Endothelial cell of umbilical vein (primary cell): ENCODE data around the gene CLDN1. TPM values are rescaled to one million over a fixed set of nuclear protein-coding genes. Genes with fewer than 3 reads are reported as not detected.

Experiments
- BruUV-seq: library from RNA; stranded (reverse); fragments of 400-500 nt; replicated peaks from 2 replicates; lab custom pipeline; 2021; lab: Mats Ljungman, UMichigan
- CTCF ChIA-PET: fragments of 300-600, 350-600 bp; sonication (Branson Sonifier 250); formaldehyde crosslinking; loops from one replicate; lab custom pipeline; 2021; ENCODE audit warnings: antibody characterized with exemption, inconsistent platforms; lab: Charles Lee
- POLR2A ChIA-PET: fragments of 300-600, 350-600 bp; sonication (Branson Sonifier 250); formaldehyde crosslinking; loops from one replicate; lab custom pipeline; 2021; ENCODE audit warnings: antibody characterized with exemption, inconsistent platforms; lab: Charles Lee
- DNase-seq: peaks from one replicate; pipeline ENCODE4 v3.0.0-alpha.2; 2011; ENCODE audit warnings: low read depth, low spot score
- FAIRE-seq: peaks from 2 replicates; lab custom pipeline; 2011; peaks lifted over from hg19 to GRCh38; lab: Jason Lieb, UNC
- H2AFZ ChIP-seq: 2 replicates; pipeline ENCODE4 v1.6.0; 2012; ENCODE audit warnings: low read depth, low read length, control low read depth, inconsistent platforms
- H3K27ac ChIP-seq: 2 replicates; pipeline ENCODE4 v1.5.1; 2011; ENCODE audit warnings: low read depth, mild to moderate bottlenecking, control low read depth, low read length, moderate library complexity; ENCODE audit not compliant: insufficient read depth
- H3K27me3 ChIP-seq, 2 experiments: 2 replicates each; pipeline versions ENCODE4 v1.6.0 to v1.6.1; 2011; ENCODE audit warnings: low read length in 2 of 2, mixed read lengths in 1 of 2; ENCODE audit not compliant: control insufficient read depth in 2 of 2, insufficient read depth in 2 of 2
- H3K36me3 ChIP-seq, 2 experiments: 2 replicates in 1 of 2; 3 replicates in 1 of 2; pipeline ENCODE4 v1.5.1; 2011; ENCODE audit warnings: low read length in 2 of 2, mild to moderate bottlenecking in 1 of 2, moderate library complexity in 1 of 2; ENCODE audit not compliant: control insufficient read depth in 2 of 2, insufficient read depth in 2 of 2; ENCODE audit errors: extremely low read depth in 1 of 2
- H3K4me1 ChIP-seq: 3 replicates; pipeline ENCODE4 v1.5.1; 2011; ENCODE audit warnings: mild to moderate bottlenecking, low read length; ENCODE audit not compliant: control insufficient read depth, insufficient read depth; ENCODE audit errors: extremely low read depth
- H3K4me2 ChIP-seq: 2 replicates; pipeline ENCODE4 v1.6.1; 2011; ENCODE audit warnings: low read length, control low read depth, mixed read lengths; ENCODE audit not compliant: insufficient read depth
- H3K4me3 ChIP-seq, 3 experiments: fragments of 200-600 bp in 1 of 3; sonication (generic), shearing (Covaris generic) in 1 of 3; replicated peaks in 1 of 3; 2 replicates each; pipeline ENCODE4 v1.5.1; 2011 to 2016; ENCODE audit warnings: control low read depth in 3 of 3, low read length in 3 of 3, mild to moderate bottlenecking in 2 of 3, inconsistent platforms in 1 of 3, low read depth in 1 of 3, moderate library complexity in 1 of 3; ENCODE audit not compliant: insufficient read depth in 1 of 3
- H3K79me2 ChIP-seq: 2 replicates; pipeline ENCODE4 v1.6.0; 2012; ENCODE audit warnings: low read length, inconsistent platforms; ENCODE audit not compliant: control insufficient read depth, insufficient read depth
- H3K9ac ChIP-seq: replicated peaks from 2 replicates; pipeline ENCODE3; 2011; ENCODE audit warnings: low read length, control low read depth; ENCODE audit not compliant: insufficient read depth; ENCODE audit errors: extremely low read depth
- H3K9me1 ChIP-seq: replicated peaks from 3 replicates; pipeline ENCODE4 v1.6.0; 2011; ENCODE audit warnings: mild to moderate bottlenecking, low read length; ENCODE audit not compliant: control insufficient read depth, insufficient read depth; ENCODE audit errors: extremely low read depth
- H3K9me3 ChIP-seq: replicated peaks from 2 replicates; pipeline ENCODE4 v1.5.1; 2012; ENCODE audit warnings: low read length, inconsistent platforms; ENCODE audit not compliant: control insufficient read depth, insufficient read depth
- H4K20me1 ChIP-seq: replicated peaks from 2 replicates; pipeline ENCODE3; 2011; ENCODE audit warnings: mild to moderate bottlenecking, low read length; ENCODE audit not compliant: control insufficient read depth, insufficient read depth; ENCODE audit errors: extremely low read depth
- CTCF ChIP-seq, 2 donors: IDR thresholded peaks; 1 replicate in 1 of 2; 2 replicates in 1 of 2; pipeline ENCODE4 v1.5.1; 2011; ENCODE audit warnings: low read length in 2 of 2, mild to moderate bottlenecking in 2 of 2, moderate library complexity in 2 of 2, control low read depth in 1 of 2, inconsistent platforms in 1 of 2, low read depth in 1 of 2; ENCODE audit not compliant: insufficient read depth in 1 of 2; ENCODE audit errors: extremely low read depth in 1 of 2
- EZH2 ChIP-seq: IDR thresholded peaks from 2 replicates; pipeline ENCODE4 v1.6.1; 2012; ENCODE audit warnings: borderline replicate concordance, low read depth, mild to moderate bottlenecking, moderate library complexity, low read length, inconsistent platforms; ENCODE audit not compliant: severe bottlenecking
- FOS ChIP-seq: IDR thresholded peaks from 2 replicates; pipeline ENCODE4 v1.6.1; 2011; ENCODE audit warnings: mild to moderate bottlenecking, low read length, moderate library complexity, borderline replicate concordance; ENCODE audit not compliant: insufficient read depth
- GATA2 ChIP-seq: IDR thresholded peaks from 2 replicates; pipeline ENCODE4 v1.7.0; 2011; ENCODE audit warnings: low read depth, mild to moderate bottlenecking, moderate library complexity, mixed read lengths, low read length; ENCODE audit not compliant: insufficient read length, insufficient read depth
- JUN ChIP-seq: IDR thresholded peaks from 2 replicates; pipeline ENCODE4 v1.6.1; 2011; ENCODE audit warnings: borderline replicate concordance, low read depth; ENCODE audit not compliant: insufficient read length, insufficient read depth
- MYC ChIP-seq: IDR thresholded peaks from one replicate; pipeline ENCODE4 v1.6.1; 2011; ENCODE audit warnings: mild to moderate bottlenecking, low read depth, low read length
- POLR2A ChIP-seq: IDR thresholded peaks from 2 replicates; pipeline ENCODE4 v1.6.1; 2012; ENCODE audit warnings: low read depth, mild to moderate bottlenecking, control low read depth, low read length
- POLR2AphosphoS5 ChIP-seq: IDR thresholded peaks from 2 replicates; pipeline ENCODE4 v1.6.1; 2012; ENCODE audit warnings: low read depth, mild to moderate bottlenecking, control low read depth, low read length, moderate library complexity; ENCODE audit not compliant: insufficient read depth
- dilution Hi-C: fragments of 300-500 bp; cut with MboI; formaldehyde crosslinking; loops from one replicate; pipeline ENCODE4 v1.15.0; 2019; ENCODE audit warnings: low sequenced_read_pairs; ENCODE audit not compliant: extremely low pct_ligation_motif_present
- intact Hi-C: fragments of 100-400 bp; cut with micrococcal nuclease; formaldehyde crosslinking; loops from one replicate; pipeline ENCODE4 v1.10.0; 2022
- polyA plus RNA-seq, 4 experiments: library from polyadenylated mRNA; depleted of rRNA in 3 of 4; stranded (reverse) in 3 of 4; unstranded in 1 of 4; fragments of >200 nt; gene quantifications; 2 replicates each; pipeline versions ENCODE4 v1.2.1 to v1.2.3, GENCODE V29; 2011 to 2012; ENCODE audit warnings: missing spikeins in 1 of 4
- total RNA-seq: library from RNA; stranded (reverse); gene quantifications from 2 replicates; pipeline ENCODE4 v1.2.3, GENCODE V29; 2021
- TF ChIP-seq, protein P1 (sequence below): IDR thresholded peaks from 2 replicates; pipeline ENCODE4 v1.6.1; 2011; ENCODE audit not compliant: insufficient read depth, insufficient read length

The CLDN1 gene
- total and polyA plus RNA-seq, 2 donors (not counting 3 experiments of a cell fraction or from before 2014, with no cell fraction given): 0.27 to 0.32 TPM

- H3K27me3 ChIP-seq: peaks cover 0 to 2% of the 10 kb centered on the region in 2 experiments
- ChIA-PET POLR2A (no interaction called here), CTCF (no interaction called here)
- H2AFZ ChIP-seq: no peak overlapping the region
- FAIRE-seq (no peak), DNase-seq (no peak)
- intact Hi-C loops: no loop called here
- no TSS peak for BruUV-seq
- dilution Hi-C loops: no loop called here
- no peaks in the 10 kb centered on the region for H4K20me1 ChIP-seq
- H3K4me1 ChIP-seq: no peaks in the 10 kb centered on the region
- no peak overlapping the region for H3K27ac ChIP-seq
- H3K9me1 ChIP-seq: no peaks in the 10 kb centered on the region
- no peaks in the 10 kb centered on the region for H3K36me3 ChIP-seq
- no peak overlapping the region for H3K4me3 ChIP-seq
- no peak for TF ChIP-seq CTCF (IDR thresholded peaks at IDR 0.05; ENCODE audit: extremely low read depth in 1 of 2, insufficient read depth in 1 of 2, low read depth in 1 of 2, low read length in 2 of 2)
- TF ChIP-seq POLR2A: no peak
- no peak for TF ChIP-seq GATA2
- TF ChIP-seq POLR2AphosphoS5: no peak
- no peak for TF ChIP-seq JUN
- TF ChIP-seq, protein P1, sequence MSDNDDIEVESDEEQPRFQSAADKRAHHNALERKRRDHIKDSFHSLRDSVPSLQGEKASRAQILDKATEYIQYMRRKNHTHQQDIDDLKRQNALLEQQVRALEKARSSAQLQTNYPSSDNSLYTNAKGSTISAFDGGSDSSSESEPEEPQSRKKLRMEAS: no peak
- TF ChIP-seq FOS: no peak
- TF ChIP-seq EZH2: no peak
- TF ChIP-seq MYC: no peak
- H3K79me2 ChIP-seq: no peaks in the 10 kb centered on the region
- no peaks in the 10 kb centered on the region for H3K9me3 ChIP-seq
- no peak overlapping the region for H3K4me2 ChIP-seq
- no peak overlapping the region for H3K9ac ChIP-seq
Observed at GRCh38 chr3:190294030-190294429, 28.2 kb downstream of the CLDN1 start.
